ENCODE data around the gene SUSD1. TPM values are rescaled to one million over a fixed set of nuclear protein-coding genes. Genes with fewer than 3 reads are reported as not detected.

Gene SUSD1
- total RNA-seq, 1 experiment from 2014 or later = 24.6 TPM

GRCh38 chr9:112006361-112007020, 168.6 kb downstream of the SUSD1 start:
- CTCF ChIA-PET = no interaction called here
- intact Hi-C loops (cut with micrococcal nuclease; ENCODE audit: unreplicated experiment) = no loop called here
- Mint-ChIP-seq H3K27me3 (ENCODE audit: unreplicated experiment) (no peaks in the 10 kb centered on the region), H3K36me3 (ENCODE audit: insufficient read depth, unreplicated experiment) (no peaks in the 10 kb centered on the region), H3K27ac (ENCODE audit: unreplicated experiment) (no peak overlapping the region), H3K4me3 (ENCODE audit: low read depth, unreplicated experiment) (no peak overlapping the region), H3K9me3 (ENCODE audit: low read depth, unreplicated experiment) (no peaks in the 10 kb centered on the region), H3K4me1 (ENCODE audit: low read depth, unreplicated experiment) (peaks cover 12% of the 10 kb centered on the region)
- BruUV-seq (replicated peaks) = no TSS peak
- TF ChIP-seq CTCF (IDR thresholded peaks at IDR 0.05; ENCODE audit: unreplicated experiment) = no peak
- DNase-seq = no peak

- peaks cover 11% of the 10 kb centered on the region for H3K4me1 Mint-ChIP-seq (ENCODE audit: low read depth, unreplicated experiment)
- CTCF ChIA-PET = interaction anchor here (0.8 kb wide), 1 partner anchor 16 kb away, joined by 10 read pairs; no protein-coding TSS in a partner anchor
- no TSS peak for BruUV-seq (replicated peaks)
- H3K36me3 Mint-ChIP-seq (ENCODE audit: insufficient read depth, unreplicated experiment) = no peaks in the 10 kb centered on the region
- H3K9me3 Mint-ChIP-seq (ENCODE audit: low read depth, unreplicated experiment) = no peaks in the 10 kb centered on the region
- no peak for DNase-seq
- H3K27ac Mint-ChIP-seq (ENCODE audit: unreplicated experiment) = no peak overlapping the region
- H3K27me3 Mint-ChIP-seq (ENCODE audit: unreplicated experiment) = no peaks in the 10 kb centered on the region
- intact Hi-C loops (cut with micrococcal nuclease; ENCODE audit: unreplicated experiment) = no loop called here
- H3K4me3 Mint-ChIP-seq (ENCODE audit: low read depth, unreplicated experiment) = no peak overlapping the region
- no peak for TF ChIP-seq CTCF (IDR thresholded peaks at IDR 0.05; ENCODE audit: unreplicated experiment)
Observed at GRCh38 chr9:112005939-112006338, 169.2 kb downstream of the SUSD1 start.

GRCh38 chr9:112003538-112003937, 171.6 kb downstream of the SUSD1 start:
- Mint-ChIP-seq H3K4me1 (ENCODE audit: low read depth, unreplicated experiment) (peaks cover 11% of the 10 kb centered on the region), H3K4me3 (ENCODE audit: low read depth, unreplicated experiment) (no peak overlapping the region), H3K27me3 (ENCODE audit: unreplicated experiment) (no peaks in the 10 kb centered on the region), H3K36me3 (ENCODE audit: insufficient read depth, unreplicated experiment) (no peaks in the 10 kb centered on the region), H3K27ac (ENCODE audit: unreplicated experiment) (no peak overlapping the region), H3K9me3 (ENCODE audit: low read depth, unreplicated experiment) (no peaks in the 10 kb centered on the region)
- CTCF ChIA-PET = no interaction called here
- BruUV-seq (replicated peaks) = no TSS peak
- no peak for TF ChIP-seq CTCF (IDR thresholded peaks at IDR 0.05; ENCODE audit: unreplicated experiment)
- no peak for DNase-seq
- intact Hi-C loops (cut with micrococcal nuclease; ENCODE audit: unreplicated experiment) = no loop called here

GRCh38 chr9:112002847-112003457, 172.1 kb downstream of the SUSD1 start:
- Mint-ChIP-seq H3K27me3 (ENCODE audit: unreplicated experiment) (no peaks in the 10 kb centered on the region), H3K4me1 (ENCODE audit: low read depth, unreplicated experiment) (peaks cover 6% of the 10 kb centered on the region), H3K36me3 (ENCODE audit: insufficient read depth, unreplicated experiment) (no peaks in the 10 kb centered on the region), H3K4me3 (ENCODE audit: low read depth, unreplicated experiment) (no peak overlapping the region), H3K9me3 (ENCODE audit: low read depth, unreplicated experiment) (no peaks in the 10 kb centered on the region), H3K27ac (ENCODE audit: unreplicated experiment) (no peak overlapping the region)
- TF ChIP-seq CTCF (IDR thresholded peaks at IDR 0.05; ENCODE audit: unreplicated experiment) = no peak
- CTCF ChIA-PET = no interaction called here
- intact Hi-C loops (cut with micrococcal nuclease; ENCODE audit: unreplicated experiment) = no loop called here
- DNase-seq = no peak
- BruUV-seq (replicated peaks) = no TSS peak
